HG03521 (cell line): ENCODE measurements around the gene C6orf47.

Experiments used
- ATAC-seq: cut with Tn5 transposase; IDR thresholded peaks from one replicate; pipeline ENCODE4 v1.9.1; 2021; ENCODE audit warnings: mild to moderate bottlenecking, moderate library complexity; ENCODE audit not compliant: unreplicated experiment

The C6orf47 gene

GRCh38 chr6:31636698-31637596 lies 23.6 kb downstream of the C6orf47 start:
- ATAC-seq, result no peak

- ATAC-seq, result no peak
Measured at GRCh38 chr6:31634969-31635575, 25.5 kb downstream of the C6orf47 start.

- no peak for ATAC-seq
Measured at GRCh38 chr6:31634131-31634530, 26.4 kb downstream of the C6orf47 start.

- no peak for ATAC-seq
Measured at GRCh38 chr6:31633447-31633846, 27.1 kb downstream of the C6orf47 start.

- ATAC-seq, result no peak
Measured at GRCh38 chr6:31632279-31632946, 28.2 kb downstream of the C6orf47 start.

- no peak for ATAC-seq
Measured at GRCh38 chr6:31631681-31632278, 28.8 kb downstream of the C6orf47 start.

- ATAC-seq, result no peak
Measured at GRCh38 chr6:31631209-31631608, 29.4 kb downstream of the C6orf47 start.

GRCh38 chr6:31630177-31630934 lies 30.2 kb downstream of the C6orf47 start:
- no peak for ATAC-seq

GRCh38 chr6:31629014-31629413 lies 31.6 kb downstream of the C6orf47 start:
- no peak for ATAC-seq

- ATAC-seq, result no peak
Measured at GRCh38 chr6:31627690-31628287, 32.8 kb downstream of the C6orf47 start.

- ATAC-seq, result no peak
Measured at GRCh38 chr6:31626952-31627351, 33.6 kb downstream of the C6orf47 start.

GRCh38 chr6:31624070-31624469 lies 36.5 kb downstream of the C6orf47 start:
- no peak for ATAC-seq

GRCh38 chr6:31622684-31623091 lies 37.9 kb downstream of the C6orf47 start:
- no peak for ATAC-seq

GRCh38 chr6:31621991-31622390 lies 38.6 kb downstream of the C6orf47 start:
- no peak for ATAC-seq

- ATAC-seq, result no peak
Measured at GRCh38 chr6:31621320-31621939, 39.1 kb downstream of the C6orf47 start.

GRCh38 chr6:31620586-31621319 lies 39.8 kb downstream of the C6orf47 start, which contains the start of gene PRRC2A:
TSS of gene PRRC2A (plus strand) at chr6:31620715. CDS start at chr6:31622790, 2,075 bp downstream.
- ATAC-seq, result peak; percentile 49

- ATAC-seq, result peak; percentile 81
Measured at GRCh38 chr6:31619805-31620585, 40.6 kb downstream of the C6orf47 start.

GRCh38 chr6:31617010-31617409 lies 43.6 kb downstream of the C6orf47 start:
- no peak for ATAC-seq
